Sigmoid colon (tissue), 7 donors: Measurements from ENCODE around the gene SP6. TPM values are rescaled to one million over a fixed set of nuclear protein-coding genes. Genes with fewer than 3 reads are reported as not detected.

Source experiments
- DNase-seq: peaks from one replicate; pipeline ENCODE4 v3.0.0-alpha.2; 2019
- H3K27ac ChIP-seq, 4 donors: fragments of 200-600 bp; sonication (generic); one replicate each; pipeline ENCODE4 v1.5.1; 2016 to 2019; ENCODE audit warnings: mild to moderate bottlenecking in 1 of 4
- H3K27me3 ChIP-seq, 3 donors: fragments of 200-600 bp; sonication (generic); one replicate each; pipeline ENCODE4 v1.5.1; 2019; ENCODE audit warnings: mild to moderate bottlenecking in 1 of 3
- H3K36me3 ChIP-seq, 4 donors: fragments of 200-600 bp; sonication (generic); one replicate each; pipeline ENCODE4 v1.5.1; 2016 to 2019
- H3K4me1 ChIP-seq, 4 donors: fragments of 200-600 bp; sonication (generic); one replicate each; pipeline ENCODE4 v1.5.1; 2017 to 2019
- H3K4me3 ChIP-seq, 4 donors: fragments of 200-600 bp; sonication (generic); one replicate each; pipeline ENCODE4 v1.5.1; 2017 to 2019; ENCODE audit warnings: mild to moderate bottlenecking in 2 of 4, moderate library complexity in 1 of 4
- H3K9me3 ChIP-seq, 4 donors: fragments of 200-600 bp in 3 of 4; sonication (generic) in 3 of 4; one replicate each; pipeline versions ENCODE4 v1.5.1 to v1.6.1; 2013 to 2019
- EP300 ChIP-seq, 4 donors: sonication (generic); formaldehyde crosslinking; IDR thresholded peaks; one replicate each; pipeline ENCODE4 v1.6.1; 2017; ENCODE audit warnings: antibody characterized with exemption in 4 of 4
- POLR2A ChIP-seq, 2 donors: fragments of 450-650 bp; IDR thresholded peaks; one replicate each; pipeline ENCODE4 v1.6.1; 2016; ENCODE audit warnings: antibody characterized with exemption in 2 of 2, mild to moderate bottlenecking in 2 of 2, moderate library complexity in 2 of 2
- POLR2AphosphoS5 ChIP-seq, 4 donors: sonication (generic); formaldehyde crosslinking; IDR thresholded peaks; one replicate each; pipeline ENCODE4 v1.6.1; 2017; ENCODE audit warnings: antibody characterized with exemption in 4 of 4
- WGBS, 2 donors: extraction: QIAGEN DNeasy Blood & Tissue Kit; methylation state at CpG; one replicate each; pipeline ENCODE4 v1.1.7; 2013; 5-methylcytosine and 5-hydroxymethylcytosine counted together
- intact Hi-C: fragments of 100-400 bp; cut with DNase I; formaldehyde crosslinking; loops from one replicate; pipeline ENCODE4 v1.15.1; 2023
- polyA plus RNA-seq, 3 donors: library from polyadenylated mRNA; stranded (reverse); fragments of 200-250 nt; gene quantifications; one replicate each; pipeline ENCODE4 v1.2.3, GENCODE V29; 2013
- total RNA-seq, 4 donors: library from RNA; depleted of rRNA; stranded (reverse); fragments of >200 nt; gene quantifications; one replicate each; pipeline ENCODE4 v1.1.0, GENCODE V29; 2016
- TF ChIP-seq, protein P1 (sequence below), 4 experiments: fragments of 450-650 bp in 3 of 4; fragments of 200-600 bp in 1 of 4; IDR thresholded peaks; one replicate each; pipeline ENCODE4 v1.5.1; 2016 to 2019; ENCODE audit warnings: antibody characterized with exemption in 4 of 4, mild to moderate bottlenecking in 3 of 4, moderate library complexity in 2 of 4
- donor health status: healthy with polysubstance abuse.
- donor health status: Bipolar disorder and iron deficiency.
- donor health status: healthy.

SP6 gene
- total and polyA plus RNA-seq, 7 donors: 0.16 to 18.8 (median 2.3) TPM; not detected in 3

DNA sequence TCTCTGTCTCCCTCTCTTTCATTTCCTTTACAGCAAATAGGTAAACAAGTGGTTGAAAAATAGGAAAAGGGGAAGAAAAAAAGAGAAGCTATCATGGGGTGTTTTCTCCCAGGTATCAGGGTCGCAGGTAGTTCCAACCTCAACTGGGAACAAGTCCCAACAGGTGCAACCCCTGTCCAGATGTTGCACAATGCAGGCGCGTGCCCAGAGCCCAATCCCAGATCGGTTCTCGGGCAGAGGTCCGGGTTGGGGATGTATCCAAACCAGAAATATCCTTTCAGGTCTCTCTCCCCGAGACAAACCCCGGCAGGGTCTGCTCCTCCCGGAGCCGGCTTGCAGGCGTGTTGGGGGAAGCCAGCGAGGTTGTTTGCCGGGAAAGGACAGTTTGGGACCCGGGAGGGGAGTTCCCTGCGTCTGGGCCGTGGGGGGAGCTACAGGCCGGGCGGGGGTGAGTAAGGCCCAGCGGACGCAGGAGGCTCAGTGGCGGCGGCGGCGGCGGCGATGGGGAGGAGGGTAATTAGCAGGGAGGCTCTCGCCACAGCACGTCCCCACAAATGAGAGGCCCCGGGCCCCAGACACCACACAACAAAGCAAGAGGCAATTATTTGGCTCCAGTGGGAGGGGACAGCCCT lies 21.2 kb upstream of the SP6 start:
- intact Hi-C loops: no loop called here
- no peak overlapping the region for H3K27ac ChIP-seq
- peaks cover 7 to 79% (median 47%) of the 10 kb centered on the region in 3 donors for H3K27me3 ChIP-seq
- H3K9me3 ChIP-seq: no peaks in the 10 kb centered on the region
- H3K4me1 ChIP-seq: peaks cover 0 to 6% (median 2%) of the 10 kb centered on the region in 4 donors
- DNase-seq: no peak
- H3K4me3 ChIP-seq: no peak overlapping the region
- 37 to 72% methylated on average over 29 of the region's 29 CpGs for WGBS, 2 donors
- TF ChIP-seq, protein P1, sequence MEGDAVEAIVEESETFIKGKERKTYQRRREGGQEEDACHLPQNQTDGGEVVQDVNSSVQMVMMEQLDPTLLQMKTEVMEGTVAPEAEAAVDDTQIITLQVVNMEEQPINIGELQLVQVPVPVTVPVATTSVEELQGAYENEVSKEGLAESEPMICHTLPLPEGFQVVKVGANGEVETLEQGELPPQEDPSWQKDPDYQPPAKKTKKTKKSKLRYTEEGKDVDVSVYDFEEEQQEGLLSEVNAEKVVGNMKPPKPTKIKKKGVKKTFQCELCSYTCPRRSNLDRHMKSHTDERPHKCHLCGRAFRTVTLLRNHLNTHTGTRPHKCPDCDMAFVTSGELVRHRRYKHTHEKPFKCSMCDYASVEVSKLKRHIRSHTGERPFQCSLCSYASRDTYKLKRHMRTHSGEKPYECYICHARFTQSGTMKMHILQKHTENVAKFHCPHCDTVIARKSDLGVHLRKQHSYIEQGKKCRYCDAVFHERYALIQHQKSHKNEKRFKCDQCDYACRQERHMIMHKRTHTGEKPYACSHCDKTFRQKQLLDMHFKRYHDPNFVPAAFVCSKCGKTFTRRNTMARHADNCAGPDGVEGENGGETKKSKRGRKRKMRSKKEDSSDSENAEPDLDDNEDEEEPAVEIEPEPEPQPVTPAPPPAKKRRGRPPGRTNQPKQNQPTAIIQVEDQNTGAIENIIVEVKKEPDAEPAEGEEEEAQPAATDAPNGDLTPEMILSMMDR (IDR thresholded peaks at IDR 0.05): no peak
- TF ChIP-seq EP300 (IDR thresholded peaks at IDR 0.05) (no peak), POLR2A (IDR thresholded peaks at IDR 0.05) (no peak), POLR2AphosphoS5 (IDR thresholded peaks at IDR 0.05) (no peak)
- H3K36me3 ChIP-seq: no peaks in the 10 kb centered on the region

- H3K4me3 ChIP-seq: no peak overlapping the region
- peaks cover 7 to 86% (median 44%) of the 10 kb centered on the region in 3 donors for H3K27me3 ChIP-seq
- H3K27ac ChIP-seq: no peak overlapping the region
- no peaks in the 10 kb centered on the region for H3K9me3 ChIP-seq
- TF ChIP-seq POLR2A (IDR thresholded peaks at IDR 0.05): no peak
- no peak for TF ChIP-seq POLR2AphosphoS5 (IDR thresholded peaks at IDR 0.05)
- TF ChIP-seq, protein P1 (IDR thresholded peaks at IDR 0.05): no peak
- TF ChIP-seq EP300 (IDR thresholded peaks at IDR 0.05): no peak
- no peak for DNase-seq
- peaks cover 0 to 6% (median 2%) of the 10 kb centered on the region in 4 donors for H3K4me1 ChIP-seq
- no peaks in the 10 kb centered on the region for H3K36me3 ChIP-seq
- intact Hi-C loops: no loop called here
Observed at GRCh38 chr17:47871048-47871447, 20.1 kb upstream of the SP6 start.

DNA sequence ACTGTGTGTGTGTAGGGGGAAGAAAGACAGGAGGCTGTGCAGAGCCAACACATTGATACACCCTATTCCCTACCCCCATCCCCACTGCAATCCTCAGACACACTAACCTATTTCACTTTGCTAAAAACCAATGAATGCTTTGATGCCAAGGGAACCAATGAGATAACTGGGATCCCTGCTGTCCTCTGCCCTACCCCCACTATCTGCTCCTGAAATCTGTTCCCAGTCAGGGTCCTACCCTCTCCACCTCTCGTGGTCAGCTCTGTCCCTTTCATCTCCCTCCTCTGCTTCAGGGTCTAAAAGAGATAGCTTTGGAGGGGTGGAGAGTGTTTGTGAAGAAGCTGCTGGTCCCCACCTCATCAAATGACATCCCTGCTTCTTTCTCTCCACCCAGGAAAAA lies 19.1 kb upstream of the SP6 start:
- Histone ChIP-seq H3K27me3 (peaks cover 7 to 82% (median 41%) of the 10 kb centered on the region in 3 donors), H3K27ac (no peak overlapping the region), H3K4me1 (peaks cover 0 to 6% (median 2%) of the 10 kb centered on the region in 4 donors), H3K36me3 (no peaks in the 10 kb centered on the region), H3K9me3 (no peaks in the 10 kb centered on the region), H3K4me3 (no peak overlapping the region)
- no peak for DNase-seq
- intact Hi-C loops: no loop called here
- WGBS, 2 donors: 47 to 54% methylated on average over 1 of the region's 1 CpG
- no peak for TF ChIP-seq EP300 (IDR thresholded peaks at IDR 0.05)
- TF ChIP-seq, protein P1 (IDR thresholded peaks at IDR 0.05): no peak
- no peak for TF ChIP-seq POLR2AphosphoS5 (IDR thresholded peaks at IDR 0.05)
- no peak for TF ChIP-seq POLR2A (IDR thresholded peaks at IDR 0.05)

- intact Hi-C loops: no loop called here
- 43 to 52% methylated on average over 2 of the region's 2 CpGs for WGBS, 2 donors
- TF ChIP-seq POLR2A (IDR thresholded peaks at IDR 0.05): no peak
- TF ChIP-seq, protein P1 (IDR thresholded peaks at IDR 0.05): no peak
- TF ChIP-seq EP300 (IDR thresholded peaks at IDR 0.05): no peak
- no peak for TF ChIP-seq POLR2AphosphoS5 (IDR thresholded peaks at IDR 0.05)
Observed at GRCh38 chr17:47869114-47869513, 18.2 kb upstream of the SP6 start.

More at GRCh38 chr17:47869114-47869513, 18.2 kb upstream of the SP6 start:
- Histone ChIP-seq H3K27ac (no peak overlapping the region), H3K4me3 (no peak overlapping the region), H3K36me3 (no peaks in the 10 kb centered on the region), H3K4me1 (peaks cover 0 to 6% (median 2%) of the 10 kb centered on the region in 4 donors), H3K27me3 (peaks cover 7 to 81% (median 33%) of the 10 kb centered on the region in 3 donors), H3K9me3 (no peaks in the 10 kb centered on the region)
- no peak for DNase-seq
